Transverse colon (tissue), 4 donors: ENCODE data around the gene SCN4A.

Source experiments
- CTCF ChIP-seq, 5 experiments: fragments of 200-600 bp in 3 of 5; fragments of 450-650 bp in 2 of 5; sonication (generic) in 3 of 5; IDR thresholded peaks; 1 replicate in 2 of 5; 2 replicates in 3 of 5; pipeline ENCODE4 v1.5.1; 2016 to 2017; ENCODE audit warnings: antibody characterized with exemption in 5 of 5, inconsistent platforms in 3 of 5, mild to moderate bottlenecking in 2 of 5, moderate library complexity in 1 of 5
- POLR2AphosphoS5 ChIP-seq, 3 donors: sonication (generic); formaldehyde crosslinking; IDR thresholded peaks; one replicate each; pipeline ENCODE4 v1.6.1; 2016; ENCODE audit warnings: antibody characterized with exemption in 3 of 3

DNA sequence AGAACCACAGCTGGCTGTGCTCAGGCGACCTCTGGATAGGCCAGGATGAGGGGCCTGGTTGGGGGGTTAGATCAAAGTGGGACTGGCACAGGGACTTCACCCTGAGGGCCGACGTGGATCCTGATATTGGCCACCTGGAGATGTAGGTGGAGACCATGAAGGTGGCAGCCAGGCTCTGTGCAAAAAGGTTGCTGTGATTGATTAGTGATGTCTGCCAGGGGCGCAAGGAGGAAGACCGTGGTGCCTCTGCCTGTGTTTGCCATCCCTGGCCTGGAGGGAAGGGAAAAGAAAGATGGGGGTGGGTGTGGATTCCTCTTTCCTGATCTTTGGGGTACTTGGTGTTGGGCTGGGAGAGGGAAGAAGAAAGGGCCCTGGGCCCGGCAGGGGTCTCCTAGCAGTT, 529 bp upstream of the SCN4A start:
- no peak for TF ChIP-seq POLR2AphosphoS5 (IDR thresholded peaks at IDR 0.05)
- no peak for TF ChIP-seq CTCF (IDR thresholded peaks at IDR 0.05)
